HepG2 (cell line): ENCODE data around the gene TEX14. TPM values are rescaled to one million over a fixed set of nuclear protein-coding genes. Genes with fewer than 3 reads are reported as not detected.
A peak's percentile ranks its signal among the peaks of the same experiment; 100 is the strongest.

ENCODE experiments used
- ADNP ChIP-seq: sonication (generic); formaldehyde crosslinking; IDR thresholded peaks from 2 replicates; pipeline ENCODE4 v1.4.0; 2020; ENCODE audit warnings: missing genetic modification reagents
- E2F1 ChIP-seq: sonication (generic); formaldehyde crosslinking; IDR thresholded peaks from 2 replicates; pipeline ENCODE4 v1.5.0; 2020; ENCODE audit warnings: missing genetic modification reagents
- FOSL1 ChIP-seq: sonication (generic); formaldehyde crosslinking; IDR thresholded peaks from 2 replicates; pipeline ENCODE4 v1.9.0; 2021; ENCODE audit warnings: missing genetic modification reagents, borderline replicate concordance
- KIAA2018 ChIP-seq: sonication (generic); formaldehyde crosslinking; IDR thresholded peaks from 2 replicates; pipeline ENCODE4 v1.5.0; 2020; ENCODE audit warnings: mild to moderate bottlenecking, missing genetic modification reagents, borderline replicate concordance
- KLF15 ChIP-seq: sonication (generic); formaldehyde crosslinking; IDR thresholded peaks from 2 replicates; pipeline ENCODE4 v1.8.1; 2023; ENCODE audit warnings: borderline replicate concordance, mild to moderate bottlenecking, inconsistent platforms, missing genetic modification reagents, mixed read lengths
- MYC ChIP-seq: sonication (generic); formaldehyde crosslinking; IDR thresholded peaks from 2 replicates; pipeline ENCODE4 v1.9.0; 2021; ENCODE audit warnings: missing genetic modification reagents, borderline replicate concordance
- RXRB ChIP-seq: IDR thresholded peaks from 2 replicates; pipeline ENCODE4 v1.6.1; 2016; ENCODE audit warnings: borderline replicate concordance, missing genetic modification reagents, missing compliant biosample characterization
- ZMAT3 ChIP-seq: sonication (generic); formaldehyde crosslinking; conservative IDR thresholded peaks from 2 replicates; pipeline ENCODE4 v1.7.0; 2021; ENCODE audit warnings: missing genetic modification reagents
- ZNF451 ChIP-seq: sonication (generic); formaldehyde crosslinking; IDR thresholded peaks from 2 replicates; pipeline ENCODE4 v1.5.0; 2020; ENCODE audit warnings: mild to moderate bottlenecking, missing genetic modification reagents
- ZNF468 ChIP-seq: sonication (generic); formaldehyde crosslinking; IDR thresholded peaks from 2 replicates; pipeline ENCODE4 v1.8.0; 2022; ENCODE audit warnings: mild to moderate bottlenecking, moderate library complexity, missing genetic modification reagents
- ZNF7 ChIP-seq: IDR thresholded peaks from 2 replicates; pipeline ENCODE4 v1.6.1; 2016; ENCODE audit warnings: missing biosample characterization, missing genetic modification reagents
- ZNF773 ChIP-seq: sonication (generic); formaldehyde crosslinking; IDR thresholded peaks from 2 replicates; pipeline ENCODE4 v1.4.0; 2020; ENCODE audit warnings: missing genetic modification reagents, borderline replicate concordance
- polyA plus RNA-seq, 8 experiments: library from polyadenylated mRNA; depleted of rRNA in 3 of 8; stranded (reverse) in 7 of 8; unstranded in 1 of 8; fragments of >200 nt; fragmentation: Illumina TruSeq in 4 of 8; extraction: Trizol in 4 of 8; gene quantifications; 2 replicates each; pipeline versions ENCODE4 v1.2.1 to v1.2.3, GENCODE V29; 2011 to 2016; ENCODE audit warnings: low read depth in 4 of 8, missing spikeins in 1 of 8, mixed read lengths in 1 of 8; ENCODE audit not compliant: insufficient read depth in 1 of 8
- total RNA-seq, 5 experiments: library from RNA; depleted of rRNA; stranded (reverse); fragments of >200 nt; fragmentation: Illumina TruSeq; extraction: Trizol; gene quantifications; 2 replicates each; pipeline ENCODE4 v1.2.3, GENCODE V29; 2016; ENCODE audit warnings: low read depth in 1 of 5
- TF ChIP-seq, protein P1 (sequence below): sonication (generic); formaldehyde crosslinking; IDR thresholded peaks from 2 replicates; pipeline ENCODE4 v1.4.0; 2020; ENCODE audit warnings: mild to moderate bottlenecking, missing genetic modification reagents, borderline replicate concordance
- TF ChIP-seq, protein P2 (sequence below): sonication (generic); formaldehyde crosslinking; IDR thresholded peaks from 2 replicates; pipeline ENCODE4 v1.4.0; 2020; ENCODE audit warnings: mild to moderate bottlenecking, missing genetic modification reagents

The TEX14 gene
- total and polyA plus RNA-seq, 2 of the 13 experiments (the other 11 are each of a cell fraction or from before 2014, with no cell fraction given): 0.04 to 0.07 TPM

DNA sequence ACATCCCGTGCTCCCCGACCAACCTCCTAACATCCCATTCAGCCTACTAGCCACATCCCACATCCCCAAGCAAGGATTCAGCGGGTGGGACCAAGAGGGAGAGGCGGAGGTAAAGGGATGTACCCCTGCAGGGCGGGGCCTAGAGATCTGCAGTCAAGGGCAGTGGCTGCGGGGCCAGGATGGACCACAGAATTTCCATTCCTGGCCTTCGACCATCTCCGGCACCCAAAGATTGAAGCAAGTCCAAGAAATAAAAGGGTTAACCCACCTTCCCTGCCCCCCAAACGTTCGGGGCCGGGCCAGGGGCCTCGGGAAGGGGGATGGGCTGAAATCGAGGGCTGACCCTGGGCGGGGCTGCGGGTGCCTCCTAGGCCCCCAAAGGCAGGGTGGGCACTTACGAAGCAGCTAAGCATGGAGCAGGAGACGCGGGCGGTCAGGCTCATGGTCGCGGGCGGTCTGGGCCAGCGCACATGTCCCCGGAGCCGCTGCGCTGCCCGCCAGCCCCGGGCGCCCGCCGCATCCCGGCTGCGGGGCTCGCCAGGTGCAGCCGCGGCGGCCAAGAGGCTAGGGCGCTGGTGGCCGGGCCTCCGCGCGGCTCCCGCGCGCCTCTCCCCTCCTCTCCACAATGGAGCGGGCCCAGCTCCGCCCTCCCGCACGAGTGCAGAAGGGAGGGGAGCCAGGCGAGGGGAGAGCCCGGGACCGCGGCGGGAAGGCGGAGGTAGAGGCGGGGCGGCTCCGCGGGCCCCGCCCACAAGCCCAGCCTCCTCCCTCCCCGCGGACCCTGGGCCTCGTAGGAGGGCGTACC lies 177.7 kb downstream of the TEX14 start, which contains the start of gene MTMR4 (continued):
- TF ChIP-seq KIAA2018 (CRISPR knock-in tag) (no peak), ZMAT3 (CRISPR knock-in tag) (peak; percentile 47; the same call in 1 of the 2 replicates), KLF15 (CRISPR knock-in tag) (no peak), ZNF7 (CRISPR knock-in tag) (no peak), ADNP (no peak), FOSL1 (CRISPR knock-in tag) (no peak), MYC (CRISPR knock-in tag) (peak; percentile 69; the same call in 1 of the 2 replicates), ZNF468 (CRISPR knock-in tag) (no peak), ZNF773 (CRISPR knock-in tag) (no peak), RXRB (CRISPR knock-in tag) (no peak), ZNF451 (CRISPR knock-in tag) (no peak), E2F1 (CRISPR knock-in tag) (no peak)
- TF ChIP-seq, protein P1, sequence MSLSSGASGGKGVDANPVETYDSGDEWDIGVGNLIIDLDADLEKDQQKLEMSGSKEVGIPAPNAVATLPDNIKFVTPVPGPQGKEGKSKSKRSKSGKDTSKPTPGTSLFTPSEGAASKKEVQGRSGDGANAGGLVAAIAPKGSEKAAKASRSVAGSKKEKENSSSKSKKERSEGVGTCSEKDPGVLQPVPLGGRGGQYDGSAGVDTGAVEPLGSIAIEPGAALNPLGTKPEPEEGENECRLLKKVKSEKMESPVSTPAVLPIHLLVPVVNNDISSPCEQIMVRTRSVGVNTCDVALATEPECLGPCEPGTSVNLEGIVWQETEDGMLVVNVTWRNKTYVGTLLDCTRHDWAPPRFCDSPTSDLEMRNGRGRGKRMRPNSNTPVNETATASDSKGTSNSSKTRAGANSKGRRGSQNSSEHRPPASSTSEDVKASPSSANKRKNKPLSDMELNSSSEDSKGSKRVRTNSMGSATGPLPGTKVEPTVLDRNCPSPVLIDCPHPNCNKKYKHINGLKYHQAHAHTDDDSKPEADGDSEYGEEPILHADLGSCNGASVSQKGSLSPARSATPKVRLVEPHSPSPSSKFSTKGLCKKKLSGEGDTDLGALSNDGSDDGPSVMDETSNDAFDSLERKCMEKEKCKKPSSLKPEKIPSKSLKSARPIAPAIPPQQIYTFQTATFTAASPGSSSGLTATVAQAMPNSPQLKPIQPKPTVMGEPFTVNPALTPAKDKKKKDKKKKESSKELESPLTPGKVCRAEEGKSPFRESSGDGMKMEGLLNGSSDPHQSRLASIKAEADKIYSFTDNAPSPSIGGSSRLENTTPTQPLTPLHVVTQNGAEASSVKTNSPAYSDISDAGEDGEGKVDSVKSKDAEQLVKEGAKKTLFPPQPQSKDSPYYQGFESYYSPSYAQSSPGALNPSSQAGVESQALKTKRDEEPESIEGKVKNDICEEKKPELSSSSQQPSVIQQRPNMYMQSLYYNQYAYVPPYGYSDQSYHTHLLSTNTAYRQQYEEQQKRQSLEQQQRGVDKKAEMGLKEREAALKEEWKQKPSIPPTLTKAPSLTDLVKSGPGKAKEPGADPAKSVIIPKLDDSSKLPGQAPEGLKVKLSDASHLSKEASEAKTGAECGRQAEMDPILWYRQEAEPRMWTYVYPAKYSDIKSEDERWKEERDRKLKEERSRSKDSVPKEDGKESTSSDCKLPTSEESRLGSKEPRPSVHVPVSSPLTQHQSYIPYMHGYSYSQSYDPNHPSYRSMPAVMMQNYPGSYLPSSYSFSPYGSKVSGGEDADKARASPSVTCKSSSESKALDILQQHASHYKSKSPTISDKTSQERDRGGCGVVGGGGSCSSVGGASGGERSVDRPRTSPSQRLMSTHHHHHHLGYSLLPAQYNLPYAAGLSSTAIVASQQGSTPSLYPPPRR (CRISPR knock-in tag): no peak
- TF ChIP-seq, protein P2, sequence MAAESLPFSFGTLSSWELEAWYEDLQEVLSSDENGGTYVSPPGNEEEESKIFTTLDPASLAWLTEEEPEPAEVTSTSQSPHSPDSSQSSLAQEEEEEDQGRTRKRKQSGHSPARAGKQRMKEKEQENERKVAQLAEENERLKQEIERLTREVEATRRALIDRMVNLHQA (CRISPR knock-in tag): no peak
